Suprapubic skin (tissue), 3 donors: ENCODE measurements around the gene EXPH5.

Source experiments
- CTCF ChIP-seq, 2 donors: fragments of 200-600 bp in 1 of 2; fragments of 450-650 bp in 1 of 2; sonication (generic) in 1 of 2; IDR thresholded peaks; one replicate each; pipeline ENCODE4 v1.5.1; 2016 to 2019; ENCODE audit warnings: antibody characterized with exemption in 2 of 2, mild to moderate bottlenecking in 1 of 2, moderate library complexity in 1 of 2
- EP300 ChIP-seq: sonication (generic); formaldehyde crosslinking; IDR thresholded peaks from one replicate; pipeline ENCODE4 v1.6.1; 2017; ENCODE audit warnings: antibody characterized with exemption
- POLR2A ChIP-seq, 2 donors: fragments of 450-650 bp; IDR thresholded peaks; one replicate each; pipeline ENCODE4 v1.6.1; 2017; ENCODE audit warnings: antibody characterized with exemption in 2 of 2, mild to moderate bottlenecking in 2 of 2, moderate library complexity in 2 of 2

DNA sequence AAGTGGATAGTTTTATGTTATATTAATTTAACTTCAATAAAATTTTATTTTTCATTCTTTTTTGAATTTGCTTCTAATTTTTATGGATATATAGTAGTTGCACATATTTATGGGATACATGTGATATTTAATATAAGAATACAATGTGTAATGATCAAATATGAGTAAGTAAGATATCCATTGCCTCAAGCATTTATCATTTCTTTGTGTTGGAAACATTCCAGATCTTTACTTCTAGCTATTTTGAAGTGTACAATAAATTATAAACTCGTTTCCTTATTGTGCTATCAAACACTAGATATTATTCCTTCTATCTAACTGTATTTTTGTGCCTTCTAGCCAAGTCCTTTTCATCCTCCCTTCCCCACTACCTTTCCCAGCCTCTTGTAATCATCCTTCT lies 17.0 kb downstream of the EXPH5 start:
- TF ChIP-seq POLR2A (IDR thresholded peaks at IDR 0.05) (no peak), CTCF (IDR thresholded peaks at IDR 0.05) (no peak), EP300 (no peak)
